ENCODE data around the gene C5orf24.
"Not testable (repeated sequence)": the region's sequence is repeated elsewhere in the genome, so short reads cannot be mapped to it uniquely, and the experiment has no call there.

Gene C5orf24

DNA sequence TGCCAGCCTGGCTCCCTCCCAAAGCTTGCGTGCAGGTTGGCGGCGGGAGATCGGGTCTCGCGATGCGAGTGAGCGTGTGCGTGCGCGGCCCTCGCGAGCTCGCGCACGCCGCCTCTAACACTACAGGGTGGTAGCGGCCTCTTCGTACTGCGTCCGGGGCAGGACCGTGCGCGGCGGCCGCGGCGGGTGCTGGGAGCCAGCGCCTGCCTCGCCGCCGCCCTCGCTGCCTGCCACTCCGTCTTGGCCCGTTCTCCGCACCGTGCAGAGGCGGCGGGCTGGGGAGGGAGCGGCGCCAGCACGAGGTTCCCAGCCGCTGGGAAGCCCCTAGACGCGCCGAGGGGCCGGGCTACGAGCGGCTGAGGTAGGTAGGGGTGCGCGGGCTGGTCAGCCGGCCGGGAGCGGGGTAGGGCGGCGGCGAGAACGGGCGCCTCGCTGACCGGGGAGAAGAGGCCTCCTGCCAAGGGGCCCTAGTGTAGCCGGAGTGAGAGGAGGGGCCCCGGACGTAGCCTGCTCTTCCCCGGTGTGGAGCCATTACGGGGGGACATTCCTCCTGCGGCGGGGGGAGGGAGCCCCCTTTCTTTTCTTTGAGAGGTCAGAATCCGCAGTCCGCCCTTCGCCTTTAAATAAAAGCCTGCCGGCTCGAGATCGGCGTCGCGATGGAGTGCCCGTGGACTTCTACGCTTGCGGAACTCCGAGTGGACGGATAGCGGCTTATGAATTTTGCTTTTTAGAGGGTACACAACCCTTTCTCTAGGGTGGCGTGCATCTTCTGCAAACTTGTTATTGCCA is at the start of gene C5orf24:
Gene C5orf24 (plus strand): TSS at position 117 of the 789 bp plus-strand sequence. CDS start 8,933 bp downstream, outside the sequence.
- peak; percentile 86 for DNase-seq (ENCODE audit: low spot score)

GRCh38 chr5:134798468-134798867 is 47.3 kb upstream of the C5orf24 start:
- DNase-seq (ENCODE audit: low spot score) = no peak

DNA sequence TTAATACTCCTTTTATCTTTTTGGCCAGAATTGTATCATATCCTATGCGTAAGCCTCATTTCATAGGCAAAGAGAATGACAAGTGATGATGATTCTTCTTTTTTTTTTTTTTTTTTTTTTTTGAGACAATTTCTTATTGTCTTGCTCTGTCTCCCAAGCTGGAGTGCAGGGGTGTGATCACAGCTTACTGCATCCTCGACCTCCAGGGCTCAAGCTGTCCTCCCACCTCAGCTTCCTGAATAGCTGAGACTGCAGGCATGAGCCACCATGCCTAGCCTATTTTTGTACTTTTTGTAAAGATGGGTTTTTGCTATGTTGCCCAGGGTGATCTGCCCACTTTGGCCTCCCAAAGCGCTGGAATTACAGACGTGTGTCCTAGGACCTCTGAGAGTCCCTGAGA is 41.9 kb upstream of the C5orf24 start:
- DNase-seq (ENCODE audit: low spot score) = no peak

GRCh38 chr5:134813407-134813806 is 32.4 kb upstream of the C5orf24 start:
- no peak for DNase-seq (ENCODE audit: low spot score)

DNA sequence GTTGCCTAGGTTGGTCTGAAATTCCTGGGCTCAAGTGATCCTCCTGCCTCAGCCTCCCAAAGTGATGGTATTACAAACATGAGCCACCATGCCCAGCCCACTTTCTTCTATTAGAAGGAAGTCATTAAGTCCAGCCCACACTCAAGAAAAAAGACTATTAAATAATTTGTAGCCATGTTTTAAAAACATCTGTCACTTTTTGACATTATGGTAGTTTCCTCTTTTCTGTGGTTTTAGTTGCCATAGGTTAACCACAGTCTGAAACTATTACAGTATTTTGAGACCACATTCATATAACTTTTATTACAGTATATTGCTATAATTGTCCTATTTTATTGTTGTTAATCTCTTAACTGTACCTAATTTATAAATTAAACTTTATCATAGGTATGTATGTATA is 31.9 kb upstream of the C5orf24 start:
- DNase-seq (ENCODE audit: low spot score) = no peak

DNA sequence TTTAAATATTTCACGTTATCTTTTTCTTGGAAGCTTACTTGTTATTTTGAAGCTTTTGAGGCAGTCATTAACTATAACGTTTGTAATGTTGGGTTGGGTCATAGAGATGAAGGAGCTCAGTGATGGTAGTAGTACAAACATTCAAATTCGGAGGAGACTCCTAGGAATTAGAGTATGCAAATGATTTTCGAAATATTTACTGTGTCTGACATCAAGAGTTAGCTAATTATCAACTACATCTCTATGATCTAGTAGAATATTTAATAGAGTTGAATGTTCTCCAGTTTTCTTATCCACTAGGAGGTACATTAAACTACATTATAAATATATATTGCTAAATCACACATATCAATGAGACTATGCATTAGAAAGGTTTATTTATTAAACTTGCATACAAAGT is 28.8 kb upstream of the C5orf24 start:
- DNase-seq (ENCODE audit: low spot score) = no peak

DNA sequence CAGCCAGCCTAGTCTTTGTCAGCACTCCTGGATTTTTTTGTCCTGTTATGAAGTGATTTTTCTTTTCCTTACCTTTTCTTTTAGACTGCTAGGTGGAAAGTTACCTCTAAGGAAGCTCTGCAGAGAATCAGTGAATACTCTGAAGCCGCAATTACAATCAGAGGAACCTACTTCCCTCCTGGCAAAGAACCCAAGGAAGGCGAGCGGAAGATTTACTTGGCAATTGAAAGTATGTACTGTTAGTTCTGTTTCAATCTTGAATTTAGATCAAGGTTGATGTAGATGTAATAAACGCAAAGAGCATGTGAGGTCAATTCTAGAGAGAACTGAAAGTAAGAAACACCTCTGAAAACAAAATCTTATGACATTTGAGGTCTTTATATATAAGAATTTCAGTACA is 27.0 kb upstream of the C5orf24 start:
- DNase-seq (ENCODE audit: low spot score) = no peak

- DNase-seq (ENCODE audit: low spot score) = no peak
Measured at GRCh38 chr5:134819407-134819963, 26.3 kb upstream of the C5orf24 start.

GRCh38 chr5:134821841-134822240 is 23.9 kb upstream of the C5orf24 start:
- no peak for DNase-seq (ENCODE audit: low spot score)

GRCh38 chr5:134824681-134825080 is 21.1 kb upstream of the C5orf24 start:
- no peak for DNase-seq (ENCODE audit: low spot score)

DNA sequence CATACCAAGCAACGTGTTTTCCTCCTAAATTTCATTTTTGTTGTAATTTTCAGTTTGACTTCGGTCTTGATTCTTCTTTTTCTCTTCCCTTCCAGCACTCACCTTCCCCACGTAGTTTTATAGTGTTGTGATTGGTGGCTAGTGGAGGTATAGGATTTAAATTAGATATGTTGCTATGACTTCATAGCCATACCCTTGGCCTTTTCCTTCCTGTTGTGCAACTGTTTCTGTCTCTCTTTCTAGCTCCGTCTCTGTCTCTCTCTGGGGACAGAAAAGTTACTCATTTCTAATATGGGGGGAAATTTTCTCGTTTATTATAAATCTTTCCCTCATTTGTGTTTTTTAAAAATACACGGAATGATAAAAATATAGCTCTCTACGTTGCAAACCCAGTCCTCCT is 20.6 kb upstream of the C5orf24 start:
- DNase-seq (ENCODE audit: low spot score) = no peak

GRCh38 chr5:134833340-134834032 is 12.3 kb upstream of the C5orf24 start:
- no peak for DNase-seq (ENCODE audit: low spot score)

DNA sequence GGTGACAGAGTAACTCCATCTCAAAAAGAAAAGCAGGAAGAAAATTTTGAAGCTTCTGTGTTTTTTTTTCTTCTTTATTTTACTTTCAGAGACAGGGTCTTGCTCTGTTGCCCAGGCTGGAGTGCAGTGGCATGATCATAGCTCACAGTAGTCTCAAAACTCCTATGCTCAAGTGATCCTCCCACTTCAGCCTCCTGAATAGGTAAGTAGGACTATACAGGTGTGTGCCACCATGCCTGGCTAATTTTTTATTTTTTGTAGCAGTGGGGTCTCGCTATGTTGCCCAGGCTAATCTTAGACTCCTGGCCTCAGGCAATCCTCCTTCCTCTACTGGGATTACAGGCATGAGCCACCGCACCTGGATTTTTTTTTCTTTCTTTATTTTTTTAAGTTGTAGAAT is 10.1 kb upstream of the C5orf24 start:
- no peak for DNase-seq (ENCODE audit: low spot score)

DNA sequence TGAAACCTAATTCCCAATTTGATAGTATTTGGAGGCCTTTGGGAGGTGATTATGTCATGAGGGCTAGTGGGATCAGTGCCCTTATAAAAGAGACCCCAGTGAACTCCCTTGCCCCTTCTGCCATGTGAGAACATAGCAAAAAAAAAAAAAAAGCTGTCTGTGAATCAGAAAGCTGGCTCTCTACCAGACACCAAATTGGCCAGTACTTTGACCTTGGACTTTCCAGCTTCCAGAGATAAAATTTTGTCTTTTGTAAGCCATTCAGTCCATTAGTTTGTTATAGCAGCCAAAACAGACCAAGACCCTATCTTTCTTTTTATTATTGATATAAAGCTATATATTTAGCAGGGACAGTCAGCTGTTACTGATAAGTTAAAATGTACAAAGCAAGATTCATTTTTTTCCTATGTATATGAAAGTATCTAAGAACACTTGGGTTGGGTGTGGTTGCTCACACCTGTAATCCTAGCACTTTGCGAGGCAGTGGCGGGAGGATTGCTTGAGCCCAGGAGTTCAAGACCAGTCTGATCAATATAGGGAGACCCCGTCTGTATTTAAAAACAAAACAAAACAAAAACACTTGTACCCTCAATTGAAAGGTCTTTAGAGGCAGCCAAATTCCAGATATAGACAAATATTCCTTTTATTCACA is 8.1 kb upstream of the C5orf24 start:
- no peak for DNase-seq (ENCODE audit: low spot score)

DNA sequence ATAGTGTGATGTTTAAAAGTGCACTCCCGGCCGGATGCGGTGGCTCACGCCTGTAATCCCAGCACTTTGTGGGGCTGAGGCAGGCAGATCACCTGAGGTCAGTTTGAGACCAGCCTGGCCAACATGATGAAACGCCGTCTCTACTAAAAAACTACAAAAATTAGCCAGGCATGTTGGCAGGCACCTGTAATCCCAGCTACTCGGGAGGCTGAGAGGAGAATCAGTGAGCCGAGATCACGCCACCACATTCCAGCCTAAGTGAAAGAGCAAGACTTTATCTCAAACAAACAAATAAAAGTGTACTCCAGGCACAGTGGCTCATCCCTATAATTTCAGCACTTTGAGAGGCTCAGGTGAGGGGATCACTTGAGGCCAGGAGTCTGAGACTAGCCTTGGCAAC is 7.4 kb upstream of the C5orf24 start:
- not testable (repeated sequence) for DNase-seq (ENCODE audit: low spot score)

DNA sequence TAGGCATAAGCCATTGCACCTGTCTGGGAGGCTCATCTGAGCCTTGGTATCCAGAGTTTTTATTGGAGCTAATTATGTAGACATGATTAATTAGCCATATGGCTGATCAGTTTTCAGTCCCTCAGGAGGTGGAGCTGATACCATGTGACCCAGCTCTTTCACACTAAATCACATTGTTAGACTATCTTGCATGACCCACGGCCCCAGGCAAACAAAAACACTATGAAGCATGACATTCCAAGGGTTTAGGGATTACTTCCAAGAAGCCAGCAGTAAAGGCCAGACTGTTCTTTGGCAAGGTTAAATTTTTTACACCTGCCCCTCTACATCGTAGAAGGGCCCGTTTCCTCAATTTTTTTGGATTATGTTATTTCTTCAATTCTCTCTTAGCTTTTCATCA is 5.0 kb upstream of the C5orf24 start:
- DNase-seq (ENCODE audit: low spot score) = no peak

DNA sequence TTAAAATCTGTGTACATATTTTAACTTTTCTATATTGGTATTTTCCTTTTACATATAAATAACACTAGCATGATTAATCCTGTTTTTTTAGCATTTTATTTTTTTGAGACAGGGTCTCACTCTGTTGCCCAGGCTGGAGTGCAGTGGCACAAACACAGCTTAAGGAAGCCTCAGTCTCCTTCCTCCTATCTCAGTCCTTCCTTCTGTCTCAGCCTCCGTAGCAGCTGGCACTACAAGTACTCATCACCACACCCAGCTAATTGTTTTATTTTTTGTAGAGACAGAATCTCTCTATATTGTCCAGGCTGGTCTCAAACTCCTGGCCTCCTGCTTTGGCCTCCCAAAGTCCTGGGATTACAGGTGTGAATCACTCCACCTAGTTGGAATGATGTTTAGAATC is 1.5 kb upstream of the C5orf24 start:
- no peak for DNase-seq (ENCODE audit: low spot score)

- no peak for DNase-seq (ENCODE audit: low spot score)
Measured at GRCh38 chr5:134845335-134845851, 375 bp upstream of the C5orf24 start.

DNA sequence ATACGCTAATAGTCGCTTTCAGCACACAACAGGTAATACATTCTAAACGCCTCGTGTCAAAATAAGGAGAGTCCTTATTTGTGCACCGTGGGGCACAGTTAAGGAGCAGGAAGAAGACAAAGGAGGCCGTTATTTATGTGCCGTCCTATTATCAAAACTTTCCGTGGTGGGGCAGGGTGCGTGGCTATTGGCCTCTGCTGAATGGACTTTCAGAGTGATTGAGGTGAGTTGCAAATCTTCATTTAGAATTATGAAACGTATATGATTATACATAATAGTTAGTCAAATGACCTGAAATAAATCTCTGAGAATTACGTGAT is 833 bp downstream of the C5orf24 start:
- DNase-seq (ENCODE audit: low spot score) = no peak

DNA sequence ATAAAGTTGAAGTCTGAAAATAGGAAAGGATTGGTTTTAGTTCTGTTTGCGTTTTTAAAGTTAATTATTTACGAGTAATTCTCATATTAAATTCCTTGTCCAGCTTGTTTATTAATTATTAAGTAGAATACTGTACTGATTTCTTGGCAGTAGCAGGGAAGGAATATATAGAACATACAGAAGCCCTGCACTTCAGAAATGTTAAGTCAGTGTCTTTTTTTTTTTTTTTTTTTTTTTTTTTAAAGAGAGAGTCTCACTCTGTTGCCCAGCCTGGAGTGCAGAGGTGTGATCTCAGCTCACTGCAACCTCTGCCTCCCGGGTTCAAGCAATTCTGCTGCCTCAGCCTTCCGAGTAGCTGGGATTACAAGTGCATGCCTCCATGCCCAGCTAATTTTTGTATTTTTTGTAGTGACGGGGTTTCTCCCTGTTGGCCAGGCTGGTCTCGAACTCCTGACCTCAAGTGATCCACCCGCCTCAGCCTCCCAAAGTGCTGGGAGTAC is 3.7 kb downstream of the C5orf24 start:
- DNase-seq (ENCODE audit: low spot score) = not testable (repeated sequence)

DNA sequence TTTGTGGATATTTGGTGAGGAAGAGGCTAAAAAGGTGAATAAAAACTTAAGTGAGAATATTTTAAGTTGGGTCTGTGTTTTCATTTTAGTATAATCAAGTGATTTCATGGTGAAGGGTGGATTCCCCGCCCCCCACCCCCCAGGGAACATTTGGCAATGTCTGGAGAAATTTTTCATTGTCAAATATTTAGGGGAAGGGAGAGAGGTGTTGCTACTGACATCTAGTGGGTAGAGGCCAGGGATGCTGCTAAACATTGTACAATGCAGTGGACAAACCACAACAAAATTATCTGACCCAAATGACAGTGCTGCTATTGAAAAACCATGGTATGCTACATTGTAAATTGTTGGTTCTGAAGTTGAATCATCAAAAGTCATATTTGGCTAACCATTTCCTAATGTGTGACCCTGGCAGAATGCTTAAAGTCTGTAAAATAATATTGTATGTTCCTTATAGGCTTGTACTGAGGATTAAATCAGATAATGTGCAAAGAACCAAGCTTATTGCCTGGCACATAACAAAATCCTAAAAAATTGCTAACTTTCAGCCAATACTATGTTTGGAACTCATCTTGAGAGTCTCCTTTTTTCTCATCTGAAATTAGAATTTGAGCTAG is 5.6 kb downstream of the C5orf24 start:
- no peak for DNase-seq (ENCODE audit: low spot score)

- not testable (repeated sequence) for DNase-seq (ENCODE audit: low spot score)
Measured at GRCh38 chr5:134856465-134856864, 10.7 kb downstream of the C5orf24 start.

Measured in HuH-7 (cell line).